Loucy (cell line): ENCODE results near the gene MCTS1.
"Not testable (repeated sequence)": the region's sequence is repeated elsewhere in the genome, so short reads cannot be mapped to it uniquely, and the experiment has no call there.

Source experiments
- H2AFZ ChIP-seq: fragments of 200-600 bp; sonication (generic); 2 replicates; pipeline ENCODE4 v1.6.0; 2016; ENCODE audit warnings: antibody characterized with exemption, mild to moderate bottlenecking, low read length, moderate library complexity
- H3F3A ChIP-seq: fragments of 200-600 bp; 2 replicates; pipeline ENCODE4 v1.6.0; 2016; ENCODE audit warnings: antibody characterized with exemption, low read depth, mild to moderate bottlenecking
- H3K27me3 ChIP-seq: fragments of 200-600 bp; sonication (generic); 2 replicates; pipeline ENCODE4 v1.6.1; 2014; ENCODE audit warnings: low read length, mild to moderate bottlenecking; ENCODE audit not compliant: insufficient read depth, poor library complexity, severe bottlenecking
- H3K36me3 ChIP-seq: fragments of 200-600 bp; sonication (generic); 2 replicates; pipeline ENCODE4 v1.6.1; 2016; ENCODE audit warnings: low read length; ENCODE audit not compliant: insufficient read depth
- H3K4me1 ChIP-seq: fragments of 200-600 bp; sonication (generic); 2 replicates; pipeline ENCODE4 v1.5.1; 2014; ENCODE audit warnings: low read length, mild to moderate bottlenecking; ENCODE audit not compliant: insufficient read depth, poor library complexity, severe bottlenecking
- H3K4me2 ChIP-seq: fragments of 200-600 bp; sonication (generic); 2 replicates; pipeline ENCODE4 v1.6.0; 2014; ENCODE audit warnings: antibody characterized with exemption, low read length, low read depth, mild to moderate bottlenecking; ENCODE audit not compliant: poor library complexity, severe bottlenecking
- H3K4me3 ChIP-seq: fragments of 200-600 bp; sonication (generic); 2 replicates; pipeline ENCODE4 v1.5.1; 2014; ENCODE audit warnings: low read length, mild to moderate bottlenecking, mixed read lengths; ENCODE audit not compliant: poor library complexity, severe bottlenecking
- H3K79me2 ChIP-seq: fragments of 200-600 bp; sonication (generic); 2 replicates; pipeline ENCODE4 v1.6.1; 2014; ENCODE audit warnings: low read length; ENCODE audit not compliant: insufficient read depth
- H3K9ac ChIP-seq: fragments of 200-600 bp; sonication (generic); 2 replicates; pipeline ENCODE4 v1.6.0; 2014; ENCODE audit warnings: mild to moderate bottlenecking, low read depth, low read length, moderate library complexity; ENCODE audit not compliant: poor library complexity, severe bottlenecking
- H3K9me2 ChIP-seq: fragments of 200-600 bp; sonication (generic); replicated peaks from 2 replicates; pipeline ENCODE4 v1.6.1; 2016; ENCODE audit warnings: low read depth, low read length, mixed read lengths
- H3K9me3 ChIP-seq: fragments of 200-600 bp; sonication (generic); 2 replicates; pipeline ENCODE4 v1.6.1; 2014; ENCODE audit warnings: mild to moderate bottlenecking, antibody characterized with exemption, low read length, low read depth; ENCODE audit not compliant: insufficient read depth
- H4K20me1 ChIP-seq: fragments of 200-600 bp; sonication (generic); 2 replicates; pipeline ENCODE4 v1.6.0; 2014; ENCODE audit warnings: antibody characterized with exemption, low read length, mild to moderate bottlenecking; ENCODE audit not compliant: insufficient read depth, poor library complexity, severe bottlenecking
- CTCF ChIP-seq: fragments of 200-600 bp; sonication (generic); conservative IDR thresholded peaks from 2 replicates; pipeline ENCODE4 v1.5.1; 2014; ENCODE audit warnings: mild to moderate bottlenecking, antibody characterized with exemption, low read length
- EZH2phosphoT487 ChIP-seq: fragments of 200-600 bp; IDR thresholded peaks from 2 replicates; pipeline ENCODE4 v1.6.1; 2018; ENCODE audit warnings: antibody characterized with exemption, mild to moderate bottlenecking, moderate library complexity, borderline replicate concordance

Gene MCTS1

GRCh38 chrX:120642871-120643270, 39.0 kb downstream of the MCTS1 start:
- Histone ChIP-seq H3K4me1 (no peaks in the 10 kb centered on the region), H3K9ac (no peak overlapping the region), H3K27me3 (no peaks in the 10 kb centered on the region), H4K20me1 (no peaks in the 10 kb centered on the region), H3K79me2 (no peaks in the 10 kb centered on the region), H3K4me2 (no peak overlapping the region), H3K9me2 (no peaks in the 10 kb centered on the region), H3K9me3 (no peaks in the 10 kb centered on the region), H2AFZ (no peak overlapping the region), H3K36me3 (no peaks in the 10 kb centered on the region), H3K4me3 (no peak overlapping the region), H3F3A (no peaks in the 10 kb centered on the region)
- no peak for TF ChIP-seq EZH2phosphoT487
- TF ChIP-seq CTCF: no peak

GRCh38 chrX:120647127-120647526, 43.2 kb downstream of the MCTS1 start:
- H3K79me2 ChIP-seq: no peaks in the 10 kb centered on the region
- no peaks in the 10 kb centered on the region for H3F3A ChIP-seq
- no peaks in the 10 kb centered on the region for H3K9me3 ChIP-seq
- H3K36me3 ChIP-seq: no peaks in the 10 kb centered on the region
- H3K9ac ChIP-seq: no peak overlapping the region
- no peak overlapping the region for H3K4me3 ChIP-seq
- no peaks in the 10 kb centered on the region for H3K9me2 ChIP-seq
- TF ChIP-seq CTCF (no peak), EZH2phosphoT487 (no peak)
- no peaks in the 10 kb centered on the region for H3K27me3 ChIP-seq
- no peak overlapping the region for H2AFZ ChIP-seq
- no peak overlapping the region for H3K4me2 ChIP-seq
- H3K4me1 ChIP-seq: no peaks in the 10 kb centered on the region
- no peaks in the 10 kb centered on the region for H4K20me1 ChIP-seq

GRCh38 chrX:120652256-120652655, 48.4 kb downstream of the MCTS1 start:
- H3K36me3 ChIP-seq, H3K79me2 ChIP-seq, H2AFZ ChIP-seq, H3K9me3 ChIP-seq, H4K20me1 ChIP-seq, H3K4me2 ChIP-seq, H3K4me3 ChIP-seq, H3K4me1 ChIP-seq, H3K27me3 ChIP-seq, H3F3A ChIP-seq, H3K9me2 ChIP-seq, H3K9ac ChIP-seq: not testable (repeated sequence)

GRCh38 chrX:120653000-120653399, 49.1 kb downstream of the MCTS1 start:
- H3K9me2 ChIP-seq: no peaks in the 10 kb centered on the region
- H3F3A ChIP-seq: no peaks in the 10 kb centered on the region
- TF ChIP-seq CTCF (no peak), EZH2phosphoT487 (no peak)
- no peak overlapping the region for H2AFZ ChIP-seq
- no peak overlapping the region for H3K4me3 ChIP-seq
- no peaks in the 10 kb centered on the region for H3K9me3 ChIP-seq
- no peak overlapping the region for H3K9ac ChIP-seq
- no peaks in the 10 kb centered on the region for H3K4me1 ChIP-seq
- H4K20me1 ChIP-seq: no peaks in the 10 kb centered on the region
- no peaks in the 10 kb centered on the region for H3K36me3 ChIP-seq
- no peaks in the 10 kb centered on the region for H3K79me2 ChIP-seq
- H3K27me3 ChIP-seq: no peaks in the 10 kb centered on the region
- no peak overlapping the region for H3K4me2 ChIP-seq
